Stimulated activated CD8-positive, alpha-beta memory T cell treated with anti-CD3 and anti-CD28 coated beads, Interleukin-4, amount 100 ng/mL, for 48 hours (primary cell): ENCODE measurements around the gene ZNF436.
A peak's percentile ranks its signal among the peaks of the same experiment; 100 is the strongest.
"Not testable (repeated sequence)": the region's sequence is repeated elsewhere in the genome, so short reads cannot be mapped to it uniquely, and the experiment has no call there.

ENCODE experiments used
- DNase-seq: peaks from one replicate; pipeline ENCODE4 v3.0.0-alpha.2; 2020

Gene ZNF436

GRCh38 chr1:23389837-23390321, 20.2 kb upstream of the ZNF436 start:
- no peak for DNase-seq

- DNase-seq: no peak
Measured at GRCh38 chr1:23387494-23387893, 17.9 kb upstream of the ZNF436 start.

GRCh38 chr1:23385119-23385621, 15.5 kb upstream of the ZNF436 start:
- DNase-seq: no peak

GRCh38 chr1:23384312-23385058, 14.8 kb upstream of the ZNF436 start:
- no peak for DNase-seq

- DNase-seq: no peak
Measured at GRCh38 chr1:23383577-23384311, 14.1 kb upstream of the ZNF436 start.

GRCh38 chr1:23381233-23381885, 11.7 kb upstream of the ZNF436 start:
- DNase-seq: no peak

- DNase-seq: no peak
Measured at GRCh38 chr1:23380719-23381118, 11.1 kb upstream of the ZNF436 start.

- not testable (repeated sequence) for DNase-seq
Measured at GRCh38 chr1:23380236-23380635, 10.6 kb upstream of the ZNF436 start.

- no peak for DNase-seq
Measured at GRCh38 chr1:23376890-23377811, 7.5 kb upstream of the ZNF436 start.

- not testable (repeated sequence) for DNase-seq
Measured at GRCh38 chr1:23374079-23374735, 4.6 kb upstream of the ZNF436 start.

GRCh38 chr1:23371987-23372880, 2.6 kb upstream of the ZNF436 start:
- no peak for DNase-seq

- DNase-seq: no peak
Measured at GRCh38 chr1:23370709-23371584, 1.3 kb upstream of the ZNF436 start.

- no peak for DNase-seq
Measured at GRCh38 chr1:23370330-23370708, 683 bp upstream of the ZNF436 start.

- DNase-seq: peak; percentile 90
Measured at GRCh38 chr1:23368562-23369334, 888 bp downstream of the ZNF436 start.

- DNase-seq: peak; percentile 97
Measured at GRCh38 chr1:23367791-23368561, 1.7 kb downstream of the ZNF436 start.

GRCh38 chr1:23367451-23367790, 2.2 kb downstream of the ZNF436 start:
- no peak for DNase-seq

GRCh38 chr1:23366598-23366997, 3.0 kb downstream of the ZNF436 start:
- DNase-seq: no peak

- DNase-seq: no peak
Measured at GRCh38 chr1:23366146-23366545, 3.5 kb downstream of the ZNF436 start.
